SK-N-SH (cell line): ENCODE measurements around the gene ADAMTS17. TPM values are rescaled to one million over a fixed set of nuclear protein-coding genes. Genes with fewer than 3 reads are reported as not detected.

Experiments used
- CTCF ChIA-PET: fragments of 300-600, 350-600 bp; formaldehyde crosslinking; extraction: SDS; loops from one replicate; lab custom pipeline; 2021; lab: Yijun Ruan, JAX
- POLR2A ChIA-PET: fragments of 350-600 bp; sonication (Branson Sonifier 250); formaldehyde crosslinking; extraction: SDS; loops from one replicate; lab custom pipeline; 2020; ENCODE audit warnings: antibody characterized with exemption, inconsistent platforms; lab: Yijun Ruan, JAX
- DNase-seq: peaks from one replicate; pipeline ENCODE4 v3.0.0; 2012
- H2AFZ ChIP-seq: fragments of 200-600 bp; sonication (generic); 2 replicates; pipeline ENCODE4 v1.8.1; 2016; ENCODE audit warnings: antibody characterized with exemption, mild to moderate bottlenecking, low read depth
- H3F3A ChIP-seq: fragments of 200-600 bp; sonication (generic); replicated peaks from 2 replicates; pipeline ENCODE3; 2016; ENCODE audit warnings: antibody characterized with exemption, mild to moderate bottlenecking; ENCODE audit not compliant: insufficient read depth
- H3K27ac ChIP-seq, 2 experiments: fragments of 200-500 bp in 1 of 2; fragments of 200-600 bp in 1 of 2; sonication (Bioruptor generic) in 1 of 2; sonication (generic), shearing (Covaris generic) in 1 of 2; 2 replicates each; pipeline versions ENCODE4 v1.5.1 to v1.6.1; 2014 to 2016; ENCODE audit warnings: low read depth in 2 of 2, inconsistent platforms in 1 of 2, low read length in 1 of 2, mild to moderate bottlenecking in 1 of 2, mixed read lengths in 1 of 2
- H3K27me3 ChIP-seq: fragments of 200-600 bp; sonication (generic), shearing (Covaris generic); 2 replicates; pipeline ENCODE4 v1.6.1; 2016; ENCODE audit warnings: mixed run types; ENCODE audit not compliant: insufficient read depth
- H3K36me3 ChIP-seq, 2 experiments: fragments of 200-500 bp in 1 of 2; fragments of 200-600 bp in 1 of 2; sonication (Bioruptor generic) in 1 of 2; sonication (generic) in 1 of 2; replicated peaks in 1 of 2; 2 replicates each; pipeline versions ENCODE3 to v1.5.1; 2014 to 2016; ENCODE audit warnings: low read length in 1 of 2, mild to moderate bottlenecking in 1 of 2; ENCODE audit not compliant: insufficient read depth in 2 of 2, control insufficient read depth in 1 of 2
- H3K4me1 ChIP-seq, 2 experiments: fragments of 200-500 bp in 1 of 2; fragments of 200-600 bp in 1 of 2; sonication (Bioruptor generic) in 1 of 2; sonication (generic), shearing (Covaris generic) in 1 of 2; 2 replicates each; pipeline versions ENCODE4 v1.5.1 to v1.6.1; 2014 to 2016; ENCODE audit warnings: low read depth in 1 of 2, low read length in 1 of 2, mixed run types in 1 of 2; ENCODE audit not compliant: insufficient read depth in 2 of 2, control insufficient read depth in 1 of 2
- H3K4me2 ChIP-seq: fragments of 200-600 bp; sonication (generic), shearing (Covaris generic); 2 replicates; pipeline ENCODE4 v1.6.1; 2017; ENCODE audit warnings: mixed run types
- H3K4me3 ChIP-seq, 2 experiments: fragments of 200-500 bp in 1 of 2; fragments of 200-600 bp in 1 of 2; sonication (Bioruptor generic) in 1 of 2; sonication (generic), shearing (Covaris generic) in 1 of 2; 2 replicates each; pipeline versions ENCODE4 v1.5.1 to v1.8.1; 2014 to 2016; ENCODE audit warnings: low read depth in 2 of 2, inconsistent platforms in 1 of 2, low read length in 1 of 2, mild to moderate bottlenecking in 1 of 2, mixed read lengths in 1 of 2, moderate library complexity in 1 of 2
- H3K79me2 ChIP-seq: fragments of 200-600 bp; sonication (generic); 2 replicates; pipeline ENCODE4 v1.8.1; 2017; ENCODE audit warnings: mild to moderate bottlenecking; ENCODE audit not compliant: insufficient read depth
- H3K9ac ChIP-seq: fragments of 200-600 bp; sonication (generic); 2 replicates; pipeline ENCODE4 v1.6.1; 2017; ENCODE audit warnings: mixed run types
- H3K9me2 ChIP-seq: fragments of 200-600 bp; sonication (generic); 2 replicates; pipeline ENCODE4 v1.6.1; 2017; ENCODE audit warnings: mixed run types
- H3K9me3 ChIP-seq: fragments of 200-600 bp; sonication (generic); 2 replicates; pipeline ENCODE4 v1.6.1; 2017; ENCODE audit warnings: mixed run types, mild to moderate bottlenecking, moderate library complexity
- H4K20me1 ChIP-seq: fragments of 200-600 bp; sonication (generic); 2 replicates; pipeline ENCODE4 v1.6.1; 2017; ENCODE audit warnings: mild to moderate bottlenecking, mixed run types; ENCODE audit not compliant: insufficient read depth
- CHD2 ChIP-seq: fragments of 150-350 bp; IDR thresholded peaks from 2 replicates; pipeline ENCODE4 v1.6.1; 2018; ENCODE audit warnings: low read length; ENCODE audit not compliant: partially characterized antibody
- EP300 ChIP-seq, 2 experiments: IDR thresholded peaks; 2 replicates each; pipeline versions ENCODE4 v1.4.0 to v1.6.1; 2012; ENCODE audit warnings: borderline replicate concordance in 1 of 2, low read depth in 1 of 2, low read length in 1 of 2
- FOSL2 ChIP-seq: IDR thresholded peaks from 2 replicates; pipeline ENCODE4 v1.4.0; 2012; ENCODE audit warnings: low read depth, mild to moderate bottlenecking, moderate library complexity, borderline replicate concordance
- FOXJ3 ChIP-seq: sonication (generic); formaldehyde crosslinking; IDR thresholded peaks from 2 replicates; pipeline ENCODE4 v1.5.1; 2020; ENCODE audit warnings: mild to moderate bottlenecking, missing genetic modification reagents
- FOXM1 ChIP-seq: IDR thresholded peaks from 2 replicates; pipeline ENCODE4 v1.4.0; 2012; ENCODE audit warnings: low read depth, mild to moderate bottlenecking
- GABPA ChIP-seq: IDR thresholded peaks from 2 replicates; pipeline ENCODE4 v1.4.0; 2012; ENCODE audit warnings: low read depth, mild to moderate bottlenecking
- JUND ChIP-seq: IDR thresholded peaks from 2 replicates; pipeline ENCODE4 v1.4.0; 2012
- MEF2A ChIP-seq: IDR thresholded peaks from 2 replicates; pipeline ENCODE4 v1.4.0; 2012; ENCODE audit warnings: low read depth, borderline replicate concordance
- MXI1 ChIP-seq: IDR thresholded peaks from 2 replicates; pipeline ENCODE4 v1.6.1; 2012; ENCODE audit warnings: mild to moderate bottlenecking, low read depth, low read length, improper control_type of control experiment
- NFIC ChIP-seq: IDR thresholded peaks from 2 replicates; pipeline ENCODE4 v1.4.0; 2012; ENCODE audit warnings: borderline replicate concordance
- RAD21 ChIP-seq: IDR thresholded peaks from 2 replicates; pipeline ENCODE4 v1.6.1; 2012; ENCODE audit warnings: mild to moderate bottlenecking, low read length
- RCOR1 ChIP-seq: fragments of 150-350 bp; IDR thresholded peaks from 2 replicates; pipeline ENCODE4 v1.6.1; 2017; ENCODE audit warnings: antibody characterized with exemption, low read length
- RFX5 ChIP-seq: IDR thresholded peaks from 2 replicates; pipeline ENCODE4 v1.6.1; 2012; ENCODE audit warnings: mild to moderate bottlenecking, improper control_type of control experiment, low read length
- RXRA ChIP-seq: IDR thresholded peaks from 2 replicates; pipeline ENCODE4 v1.4.0; 2012; ENCODE audit warnings: low read depth, mild to moderate bottlenecking, borderline replicate concordance
- SMC3 ChIP-seq: IDR thresholded peaks from 2 replicates; pipeline ENCODE4 v1.6.1; 2012; ENCODE audit warnings: low read depth, low read length, improper control_type of control experiment
- TAF1 ChIP-seq: IDR thresholded peaks from 2 replicates; pipeline ENCODE4 v1.6.1; 2012; ENCODE audit warnings: low read depth, mild to moderate bottlenecking, low read length, moderate library complexity, borderline replicate concordance
- TCF12 ChIP-seq: IDR thresholded peaks from 2 replicates; pipeline ENCODE4 v1.4.0; 2012
- TEAD4 ChIP-seq: IDR thresholded peaks from 2 replicates; pipeline ENCODE4 v1.4.0; 2012; ENCODE audit warnings: mild to moderate bottlenecking, borderline replicate concordance; ENCODE audit not compliant: insufficient read depth
- USF1 ChIP-seq: IDR thresholded peaks from 2 replicates; pipeline ENCODE4 v1.4.0; 2012; ENCODE audit warnings: low read depth, borderline replicate concordance
- WGBS: methylation state at CpG from one replicate; pipeline ENCODE4 v1.1.6; 2017; ENCODE audit warnings: low lambda C conversion rate; 5-methylcytosine and 5-hydroxymethylcytosine counted together
- polyA plus RNA-seq, 3 experiments: library from polyadenylated mRNA; depleted of rRNA; stranded (reverse); fragments of >200 nt; gene quantifications; 2 replicates each; pipeline ENCODE4 v1.2.3, GENCODE V29; 2012
- TF ChIP-seq, protein P1 (sequence below): IDR thresholded peaks from 2 replicates; pipeline ENCODE4 v1.6.1; 2012; ENCODE audit warnings: mild to moderate bottlenecking, low read depth, low read length, moderate library complexity
- TF ChIP-seq, protein P2 (sequence below): fragments of 150-350 bp; IDR thresholded peaks from 2 replicates; pipeline ENCODE4 v1.6.1; 2016; ENCODE audit warnings: mild to moderate bottlenecking, low read depth, low read length

The ADAMTS17 gene
- polyA plus RNA-seq, 1 of the 3 experiments (the other 2 are of a cell fraction) = not detected

- no peak overlapping the region for H3K4me2 ChIP-seq
- H3K9me2 ChIP-seq = no peaks in the 10 kb centered on the region
- H3K4me3 ChIP-seq = no peak overlapping the region
- H2AFZ ChIP-seq = no peak overlapping the region
- no peaks in the 10 kb centered on the region for H4K20me1 ChIP-seq
- no peaks in the 10 kb centered on the region for H3K36me3 ChIP-seq
- ChIA-PET CTCF (interaction anchor here (1.2 to 1.9 kb wide), 2 partner anchors 14 to 221 kb away, joined by 3 to 5 read pairs; no protein-coding TSS in a partner anchor), POLR2A (no interaction called here)
- no peaks in the 10 kb centered on the region for H3F3A ChIP-seq
- no peaks in the 10 kb centered on the region for H3K79me2 ChIP-seq
- H3K9ac ChIP-seq = no peak overlapping the region
- TF ChIP-seq RCOR1 (no peak), TAF1 (no peak), FOXM1 (no peak), RFX5 (no peak), MEF2A (no peak), EP300 (IDR thresholded peaks at IDR 0.05; ENCODE audit: borderline replicate concordance in 1 of 2, low read depth in 1 of 2, low read length in 1 of 2) (no peak), FOSL2 (no peak), USF1 (no peak), MXI1 (no peak), JUND (no peak), RAD21 (no peak)
- TF ChIP-seq, protein P1, sequence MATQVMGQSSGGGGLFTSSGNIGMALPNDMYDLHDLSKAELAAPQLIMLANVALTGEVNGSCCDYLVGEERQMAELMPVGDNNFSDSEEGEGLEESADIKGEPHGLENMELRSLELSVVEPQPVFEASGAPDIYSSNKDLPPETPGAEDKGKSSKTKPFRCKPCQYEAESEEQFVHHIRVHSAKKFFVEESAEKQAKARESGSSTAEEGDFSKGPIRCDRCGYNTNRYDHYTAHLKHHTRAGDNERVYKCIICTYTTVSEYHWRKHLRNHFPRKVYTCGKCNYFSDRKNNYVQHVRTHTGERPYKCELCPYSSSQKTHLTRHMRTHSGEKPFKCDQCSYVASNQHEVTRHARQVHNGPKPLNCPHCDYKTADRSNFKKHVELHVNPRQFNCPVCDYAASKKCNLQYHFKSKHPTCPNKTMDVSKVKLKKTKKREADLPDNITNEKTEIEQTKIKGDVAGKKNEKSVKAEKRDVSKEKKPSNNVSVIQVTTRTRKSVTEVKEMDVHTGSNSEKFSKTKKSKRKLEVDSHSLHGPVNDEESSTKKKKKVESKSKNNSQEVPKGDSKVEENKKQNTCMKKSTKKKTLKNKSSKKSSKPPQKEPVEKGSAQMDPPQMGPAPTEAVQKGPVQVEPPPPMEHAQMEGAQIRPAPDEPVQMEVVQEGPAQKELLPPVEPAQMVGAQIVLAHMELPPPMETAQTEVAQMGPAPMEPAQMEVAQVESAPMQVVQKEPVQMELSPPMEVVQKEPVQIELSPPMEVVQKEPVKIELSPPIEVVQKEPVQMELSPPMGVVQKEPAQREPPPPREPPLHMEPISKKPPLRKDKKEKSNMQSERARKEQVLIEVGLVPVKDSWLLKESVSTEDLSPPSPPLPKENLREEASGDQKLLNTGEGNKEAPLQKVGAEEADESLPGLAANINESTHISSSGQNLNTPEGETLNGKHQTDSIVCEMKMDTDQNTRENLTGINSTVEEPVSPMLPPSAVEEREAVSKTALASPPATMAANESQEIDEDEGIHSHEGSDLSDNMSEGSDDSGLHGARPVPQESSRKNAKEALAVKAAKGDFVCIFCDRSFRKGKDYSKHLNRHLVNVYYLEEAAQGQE = no peak
- no peak overlapping the region for H3K27ac ChIP-seq
- DNase-seq = no peak
- H3K9me3 ChIP-seq = no peaks in the 10 kb centered on the region
- H3K4me1 ChIP-seq = no peaks in the 10 kb centered on the region
- WGBS = 38% methylated on average over 9 of the region's 9 CpGs
- H3K27me3 ChIP-seq = no peaks in the 10 kb centered on the region
Observed at GRCh38 chr15:100129677-100130076, 212.1 kb downstream of the ADAMTS17 start.

GRCh38 chr15:100125401-100126191 lies 216.2 kb downstream of the ADAMTS17 start:
- no peaks in the 10 kb centered on the region for H3K79me2 ChIP-seq
- CTCF ChIA-PET = interaction anchor here (1.4 to 1.7 kb wide), 2 partner anchors 13 to 213 kb away, joined by 4 to 5 read pairs; no protein-coding TSS in a partner anchor
- no peak overlapping the region for H3K4me3 ChIP-seq
- H4K20me1 ChIP-seq = no peaks in the 10 kb centered on the region
- H3K9ac ChIP-seq = no peak overlapping the region
- H3K4me2 ChIP-seq = no peak overlapping the region
- H2AFZ ChIP-seq = no peak overlapping the region
- H3K36me3 ChIP-seq = no peaks in the 10 kb centered on the region
- no peak for DNase-seq
- POLR2A ChIA-PET = no interaction called here
- H3K27ac ChIP-seq = no peak overlapping the region
- H3K9me2 ChIP-seq = no peaks in the 10 kb centered on the region
- WGBS = 45% methylated on average over 19 of the region's 19 CpGs
- no peaks in the 10 kb centered on the region for H3K27me3 ChIP-seq
- TF ChIP-seq FOSL2 (no peak), GABPA (no peak), TAF1 (no peak), RXRA (no peak), SMC3 (no peak), MEF2A (no peak), FOXJ3 (CRISPR knock-in tag) (no peak), NFIC (no peak), JUND (no peak), CHD2 (no peak), TCF12 (no peak), TEAD4 (no peak)
- TF ChIP-seq, protein P2, sequence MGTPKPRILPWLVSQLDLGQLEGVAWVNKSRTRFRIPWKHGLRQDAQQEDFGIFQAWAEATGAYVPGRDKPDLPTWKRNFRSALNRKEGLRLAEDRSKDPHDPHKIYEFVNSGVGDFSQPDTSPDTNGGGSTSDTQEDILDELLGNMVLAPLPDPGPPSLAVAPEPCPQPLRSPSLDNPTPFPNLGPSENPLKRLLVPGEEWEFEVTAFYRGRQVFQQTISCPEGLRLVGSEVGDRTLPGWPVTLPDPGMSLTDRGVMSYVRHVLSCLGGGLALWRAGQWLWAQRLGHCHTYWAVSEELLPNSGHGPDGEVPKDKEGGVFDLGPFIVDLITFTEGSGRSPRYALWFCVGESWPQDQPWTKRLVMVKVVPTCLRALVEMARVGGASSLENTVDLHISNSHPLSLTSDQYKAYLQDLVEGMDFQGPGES = no peak
- H3K4me1 ChIP-seq = no peaks in the 10 kb centered on the region
- H3F3A ChIP-seq = no peaks in the 10 kb centered on the region
- no peaks in the 10 kb centered on the region for H3K9me3 ChIP-seq
